ENCODE results near the gene NAA40.

NAA40 gene

GRCh38 chr11:63997104-63997700, 58.4 kb downstream of the NAA40 start:
- FAIRE-seq, result no peak
- no peak for TF ChIP-seq SPI1 (IDR thresholded peaks at IDR 0.05; ENCODE audit: low read depth, low read length)
- no peak; the same call in 1 of the 2 replicates for TF ChIP-seq POLR2AphosphoS5 (IDR thresholded peaks at IDR 0.05; ENCODE audit: low read depth, low read length)
- TF ChIP-seq TAF1 (IDR thresholded peaks at IDR 0.05; ENCODE audit: low read depth, low read length), result no peak
- no peak for TF ChIP-seq POU2F2 (IDR thresholded peaks at IDR 0.05; ENCODE audit: low read depth, low read length)
- TF ChIP-seq PAX5 (IDR thresholded peaks at IDR 0.05; ENCODE audit: insufficient read depth, low read length, severe bottlenecking), result no peak

GRCh38 chr11:63997801-63998337, 59.1 kb downstream of the NAA40 start:
- FAIRE-seq, result no peak
- no peak for DNase-seq (ENCODE audit: insufficient read length, low spot score)
- no peak for TF ChIP-seq TAF1 (IDR thresholded peaks at IDR 0.05; ENCODE audit: low read depth, low read length)

More at GRCh38 chr11:63997104-63997700, 58.4 kb downstream of the NAA40 start:
- DNase-seq (ENCODE audit: insufficient read length, low spot score), result no peak

GRCh38 chr11:63998558-63999348, 60.0 kb downstream of the NAA40 start:
- FAIRE-seq, result no peak
- no peak for DNase-seq (ENCODE audit: insufficient read length, low spot score)

GRCh38 chr11:63999349-64000025, 60.7 kb downstream of the NAA40 start:
- FAIRE-seq (peak; percentile 75), DNase-seq (ENCODE audit: insufficient read length, low spot score) (peak; percentile 86)
- TF ChIP-seq POLR2A (IDR thresholded peaks at IDR 0.05; ENCODE audit: low read depth, low read length) (no peak), TAF1 (IDR thresholded peaks at IDR 0.05; ENCODE audit: low read depth, low read length) (no peak), POLR2AphosphoS5 (IDR thresholded peaks at IDR 0.05; ENCODE audit: low read depth, low read length) (no peak), SPI1 (IDR thresholded peaks at IDR 0.05; ENCODE audit: low read depth, low read length) (no peak), POU2F2 (IDR thresholded peaks at IDR 0.05; ENCODE audit: low read depth, low read length) (no peak), PAX5 (IDR thresholded peaks at IDR 0.05; ENCODE audit: insufficient read depth, low read length, severe bottlenecking) (no peak)

More at GRCh38 chr11:63998558-63999348, 60.0 kb downstream of the NAA40 start:
- TF ChIP-seq POLR2AphosphoS5 (IDR thresholded peaks at IDR 0.05; ENCODE audit: low read depth, low read length), result peak; percentile 17; the same call in 1 of the 2 replicates
- no peak for TF ChIP-seq SPI1 (IDR thresholded peaks at IDR 0.05; ENCODE audit: low read depth, low read length)
- no peak for TF ChIP-seq PAX5 (IDR thresholded peaks at IDR 0.05; ENCODE audit: insufficient read depth, low read length, severe bottlenecking)

- peak; percentile 77 for FAIRE-seq
- peak; percentile 97 for DNase-seq (ENCODE audit: insufficient read length, low spot score)
- TF ChIP-seq SPI1 (IDR thresholded peaks at IDR 0.05; ENCODE audit: low read depth, low read length) (no peak), POLR2AphosphoS5 (IDR thresholded peaks at IDR 0.05; ENCODE audit: low read depth, low read length) (no peak; the same call in 1 of the 2 replicates), PAX5 (IDR thresholded peaks at IDR 0.05; ENCODE audit: insufficient read depth, low read length, severe bottlenecking) (no peak), TAF1 (IDR thresholded peaks at IDR 0.05; ENCODE audit: low read depth, low read length) (no peak), POU2F2 (IDR thresholded peaks at IDR 0.05; ENCODE audit: low read depth, low read length) (no peak), POLR2A (IDR thresholded peaks at IDR 0.05; ENCODE audit: low read depth, low read length) (no peak)
Measured at GRCh38 chr11:64000026-64000739, 61.4 kb downstream of the NAA40 start.

- no peak for FAIRE-seq
- DNase-seq (ENCODE audit: insufficient read length, low spot score), result no peak
- TF ChIP-seq PAX5 (IDR thresholded peaks at IDR 0.05; ENCODE audit: insufficient read depth, low read length, severe bottlenecking) (no peak), TAF1 (IDR thresholded peaks at IDR 0.05; ENCODE audit: low read depth, low read length) (no peak), POLR2A (IDR thresholded peaks at IDR 0.05; ENCODE audit: low read depth, low read length) (no peak), POLR2AphosphoS5 (IDR thresholded peaks at IDR 0.05; ENCODE audit: low read depth, low read length) (no peak), POU2F2 (IDR thresholded peaks at IDR 0.05; ENCODE audit: low read depth, low read length) (no peak), SPI1 (IDR thresholded peaks at IDR 0.05; ENCODE audit: low read depth, low read length) (no peak)
Measured at GRCh38 chr11:64000740-64001483, 62.1 kb downstream of the NAA40 start.

- FAIRE-seq (peak; percentile 40), DNase-seq (ENCODE audit: insufficient read length, low spot score) (no peak)
- TF ChIP-seq POLR2AphosphoS5 (IDR thresholded peaks at IDR 0.05; ENCODE audit: low read depth, low read length), result no peak
- no peak for TF ChIP-seq POLR2A (IDR thresholded peaks at IDR 0.05; ENCODE audit: low read depth, low read length)
- TF ChIP-seq SPI1 (IDR thresholded peaks at IDR 0.05; ENCODE audit: low read depth, low read length), result no peak
- no peak for TF ChIP-seq TAF1 (IDR thresholded peaks at IDR 0.05; ENCODE audit: low read depth, low read length)
- TF ChIP-seq PAX5 (IDR thresholded peaks at IDR 0.05; ENCODE audit: insufficient read depth, low read length, severe bottlenecking), result no peak
- TF ChIP-seq POU2F2 (IDR thresholded peaks at IDR 0.05; ENCODE audit: low read depth, low read length), result no peak
Measured at GRCh38 chr11:64001484-64002420, 63.0 kb downstream of the NAA40 start.
